ENCODE measurements around the gene GAK.

GAK gene

GRCh38 chr4:874056-874455 lies 58.1 kb downstream of the GAK start:
- no peak for DNase-seq (ENCODE audit: low spot score)
- no peak for TF ChIP-seq CTCF (conservative IDR thresholded peaks at IDR 0.05; ENCODE audit: low read depth)
- CTCF ChIA-PET = no interaction called here
- no peak overlapping the region for H3K27ac ChIP-seq
- POLR2A ChIA-PET (ENCODE audit: low non-redundant PET) = no interaction called here

DNA sequence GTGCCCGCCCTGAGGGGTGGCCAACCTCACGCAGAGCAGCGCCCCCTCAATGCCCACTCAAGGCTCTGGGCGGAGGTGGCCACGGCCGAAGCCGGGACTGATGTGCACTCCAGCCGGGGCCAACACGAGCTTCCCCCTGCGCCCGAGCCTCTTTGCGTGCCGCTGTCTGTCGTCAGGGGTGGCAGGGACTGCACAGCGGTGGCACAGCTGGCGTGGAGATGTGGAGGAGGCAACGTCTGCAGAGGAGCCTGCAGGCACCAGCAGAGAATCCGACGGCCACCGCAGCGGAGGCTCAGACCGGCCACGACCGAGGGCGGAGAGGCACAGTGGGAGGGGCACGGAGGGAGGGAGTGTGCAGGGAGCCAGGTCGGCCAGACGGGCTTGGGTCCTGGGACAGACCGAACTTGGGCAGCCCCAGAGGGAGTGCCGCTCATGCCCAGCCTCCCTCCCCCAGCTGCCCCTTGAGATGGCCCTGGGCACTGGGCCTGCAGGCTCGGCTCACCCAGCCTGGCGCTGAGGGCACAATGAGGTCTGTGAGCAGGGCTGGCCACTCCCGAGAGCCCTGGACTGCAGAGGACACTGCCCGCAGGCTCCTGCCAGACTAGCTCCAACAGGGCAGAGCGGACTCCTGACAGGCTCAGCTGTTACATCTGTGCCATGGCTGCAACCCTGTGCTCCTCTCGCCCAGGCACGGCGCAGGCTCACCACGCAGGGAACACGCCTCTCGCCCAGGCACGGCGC lies 59.7 kb downstream of the GAK start:
- no peak for DNase-seq (ENCODE audit: low spot score)
- CTCF ChIA-PET = no interaction called here
- POLR2A ChIA-PET (ENCODE audit: low non-redundant PET) = no interaction called here
- TF ChIP-seq CTCF (conservative IDR thresholded peaks at IDR 0.05; ENCODE audit: low read depth) = no peak
- no peak overlapping the region for H3K27ac ChIP-seq

GRCh38 chr4:871484-871883 lies 60.6 kb downstream of the GAK start:
- POLR2A ChIA-PET (ENCODE audit: low non-redundant PET) = no interaction called here
- no peak overlapping the region for H3K27ac ChIP-seq
- DNase-seq (ENCODE audit: low spot score) = no peak
- TF ChIP-seq CTCF (conservative IDR thresholded peaks at IDR 0.05; ENCODE audit: low read depth) = no peak
- CTCF ChIA-PET = no interaction called here

DNA sequence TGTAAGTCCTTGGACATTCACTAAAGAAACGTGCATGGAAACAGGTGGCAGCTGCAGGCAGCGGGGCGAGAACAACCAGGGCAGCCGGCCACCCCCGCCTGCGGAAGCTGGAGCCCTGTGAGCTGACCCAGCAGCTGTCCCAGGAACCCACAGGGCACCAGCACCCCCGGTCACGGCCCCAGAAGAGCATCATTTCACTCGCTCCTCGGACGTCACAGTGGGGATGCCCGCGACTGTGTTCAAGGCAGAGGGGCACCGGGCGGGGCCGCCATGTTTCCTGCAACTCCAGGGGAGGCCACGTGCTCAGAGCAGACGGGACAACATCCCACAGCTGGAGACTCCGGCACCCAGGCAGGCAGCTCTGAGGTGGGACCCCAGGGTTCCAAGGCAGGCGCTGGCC lies 61.2 kb downstream of the GAK start:
- no peak for TF ChIP-seq CTCF (conservative IDR thresholded peaks at IDR 0.05; ENCODE audit: low read depth)
- CTCF ChIA-PET = no interaction called here
- POLR2A ChIA-PET (ENCODE audit: low non-redundant PET) = no interaction called here
- DNase-seq (ENCODE audit: low spot score) = no peak
- H3K27ac ChIP-seq = no peak overlapping the region

GRCh38 chr4:869776-870175 lies 62.3 kb downstream of the GAK start:
- no peak for TF ChIP-seq CTCF (conservative IDR thresholded peaks at IDR 0.05; ENCODE audit: low read depth)
- ChIA-PET CTCF (no interaction called here), POLR2A (ENCODE audit: low non-redundant PET) (no interaction called here)
- DNase-seq (ENCODE audit: low spot score) = no peak
- no peak overlapping the region for H3K27ac ChIP-seq

- DNase-seq (ENCODE audit: low spot score) = no peak
- TF ChIP-seq CTCF (conservative IDR thresholded peaks at IDR 0.05; ENCODE audit: low read depth) = no peak
- ChIA-PET POLR2A (ENCODE audit: low non-redundant PET) (no interaction called here), CTCF (no interaction called here)
- H3K27ac ChIP-seq = no peak overlapping the region
Observed at GRCh38 chr4:868421-868820, 63.7 kb downstream of the GAK start.
